ENCODE data around the gene MZT1.

DNA sequence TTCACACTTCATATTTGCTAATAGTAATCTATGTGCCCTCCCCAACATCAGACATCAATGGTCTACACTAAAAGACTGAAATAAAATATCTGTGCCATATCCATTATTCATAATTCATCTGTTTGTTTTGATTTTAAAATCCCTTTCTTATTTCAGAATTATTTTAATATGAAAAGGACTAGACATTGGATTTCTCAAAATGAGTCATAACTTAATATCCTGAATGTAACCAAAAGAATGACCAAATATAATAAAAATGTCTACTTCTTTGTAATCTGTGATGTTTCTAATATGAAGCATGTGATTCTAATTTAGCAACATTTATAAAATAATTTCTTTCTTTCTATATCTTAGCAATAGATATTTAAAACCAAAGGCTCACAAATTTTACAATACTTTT is 64.9 kb downstream of the MZT1 start:
- TF ChIP-seq, protein P1, sequence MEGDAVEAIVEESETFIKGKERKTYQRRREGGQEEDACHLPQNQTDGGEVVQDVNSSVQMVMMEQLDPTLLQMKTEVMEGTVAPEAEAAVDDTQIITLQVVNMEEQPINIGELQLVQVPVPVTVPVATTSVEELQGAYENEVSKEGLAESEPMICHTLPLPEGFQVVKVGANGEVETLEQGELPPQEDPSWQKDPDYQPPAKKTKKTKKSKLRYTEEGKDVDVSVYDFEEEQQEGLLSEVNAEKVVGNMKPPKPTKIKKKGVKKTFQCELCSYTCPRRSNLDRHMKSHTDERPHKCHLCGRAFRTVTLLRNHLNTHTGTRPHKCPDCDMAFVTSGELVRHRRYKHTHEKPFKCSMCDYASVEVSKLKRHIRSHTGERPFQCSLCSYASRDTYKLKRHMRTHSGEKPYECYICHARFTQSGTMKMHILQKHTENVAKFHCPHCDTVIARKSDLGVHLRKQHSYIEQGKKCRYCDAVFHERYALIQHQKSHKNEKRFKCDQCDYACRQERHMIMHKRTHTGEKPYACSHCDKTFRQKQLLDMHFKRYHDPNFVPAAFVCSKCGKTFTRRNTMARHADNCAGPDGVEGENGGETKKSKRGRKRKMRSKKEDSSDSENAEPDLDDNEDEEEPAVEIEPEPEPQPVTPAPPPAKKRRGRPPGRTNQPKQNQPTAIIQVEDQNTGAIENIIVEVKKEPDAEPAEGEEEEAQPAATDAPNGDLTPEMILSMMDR (IDR thresholded peaks at IDR 0.05) = no peak
- TF ChIP-seq POLR2A (IDR thresholded peaks at IDR 0.05) = no peak
- no peak for TF ChIP-seq POLR2AphosphoS5 (IDR thresholded peaks at IDR 0.05)

All from transverse colon (tissue), 4 donors.